ENCODE measurements around the gene BMP6.

GRCh38 chr6:7902867-7903266, 177.0 kb downstream of the BMP6 start:
- TF ChIP-seq CTCF (conservative IDR thresholded peaks at IDR 0.05; ENCODE audit: low read depth, low read length) (no peak), EZH2 (IDR thresholded peaks at IDR 0.05; ENCODE audit: borderline replicate concordance, low read depth, low read length, poor library complexity, severe bottlenecking) (no peak)
